Retinal pigment epithelial cell (primary cell): ENCODE data around the gene KCND3.

Experiments used
- DNase-seq: peaks from one replicate; pipeline ENCODE4 v3.0.0-alpha.2; 2010; ENCODE audit warnings: low read depth
- H3K4me3 ChIP-seq: 2 replicates; pipeline ENCODE4 v1.5.1; 2011; ENCODE audit warnings: mild to moderate bottlenecking, low read length, control low read depth, moderate library complexity
- CTCF ChIP-seq: conservative IDR thresholded peaks from 2 replicates; pipeline ENCODE4 v1.5.1; 2011; ENCODE audit warnings: low read depth, low read length, control low read depth, inconsistent platforms

KCND3 gene

DNA sequence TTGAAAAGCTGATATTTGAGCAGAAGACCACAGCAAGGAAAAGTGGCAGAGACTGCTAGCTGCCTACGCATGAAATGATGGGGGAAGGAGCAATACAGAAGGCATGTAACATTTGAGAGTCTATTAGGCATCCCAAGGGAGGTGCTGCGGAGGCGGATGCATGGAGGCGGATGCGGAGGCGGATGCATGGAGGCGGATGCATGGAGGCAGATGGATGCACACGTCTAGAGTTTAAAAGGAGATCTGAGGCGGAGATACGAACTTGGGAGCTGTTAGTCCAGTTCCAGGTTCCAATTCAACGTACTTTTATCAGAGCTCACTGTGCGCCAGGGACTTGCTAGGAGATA, 234.5 kb downstream of the KCND3 start:
- H3K4me3 ChIP-seq, result peak overlapping the region; percentile 97
- TF ChIP-seq CTCF, result no peak
- peak; percentile 5 for DNase-seq

- TF ChIP-seq CTCF, result no peak
- no peak overlapping the region for H3K4me3 ChIP-seq
Observed at GRCh38 chr1:111751906-111752575, 237.4 kb downstream of the KCND3 start.

GRCh38 chr1:111750856-111751255, 238.6 kb downstream of the KCND3 start:
- H3K4me3 ChIP-seq, result no peak overlapping the region

More at GRCh38 chr1:111751906-111752575, 237.4 kb downstream of the KCND3 start:
- no peak for DNase-seq

GRCh38 chr1:111749628-111750027, 239.8 kb downstream of the KCND3 start:
- DNase-seq, result no peak
- no peak for TF ChIP-seq CTCF
- H3K4me3 ChIP-seq, result no peak overlapping the region

More at GRCh38 chr1:111750856-111751255, 238.6 kb downstream of the KCND3 start:
- no peak for DNase-seq
- no peak for TF ChIP-seq CTCF

DNA sequence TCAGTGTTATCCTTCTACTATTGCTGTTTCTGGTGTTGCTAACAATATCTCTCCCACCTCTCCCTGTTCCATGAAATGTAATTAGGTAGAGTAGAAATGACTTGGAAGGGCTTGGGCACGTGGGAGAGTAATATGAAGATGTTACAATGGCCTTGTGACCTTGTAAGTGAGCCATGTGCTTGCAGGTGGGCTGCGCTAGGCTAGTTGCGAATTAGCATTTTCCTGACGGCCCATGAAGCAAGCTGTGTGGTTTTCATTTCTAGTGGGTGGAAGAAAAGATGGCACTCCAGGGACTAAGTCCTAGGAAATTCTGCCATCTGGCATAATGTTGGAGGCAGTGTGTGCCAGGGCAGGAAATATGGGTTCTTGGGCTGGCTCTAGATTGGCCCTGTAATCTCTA, 241.5 kb downstream of the KCND3 start:
- no peak for DNase-seq
- H3K4me3 ChIP-seq, result no peak overlapping the region
- TF ChIP-seq CTCF, result no peak

- H3K4me3 ChIP-seq, result no peak overlapping the region
- DNase-seq, result peak; percentile 11
- TF ChIP-seq CTCF, result peak; percentile 64
Observed at GRCh38 chr1:111747282-111747734, 242.2 kb downstream of the KCND3 start.

GRCh38 chr1:111746614-111746999, 242.9 kb downstream of the KCND3 start:
- no peak for TF ChIP-seq CTCF
- no peak for DNase-seq
- H3K4me3 ChIP-seq, result no peak overlapping the region
